G401.6 (cell line): ENCODE measurements around the gene CLCN1.
"Not testable (repeated sequence)": the region's sequence is repeated elsewhere in the genome, so short reads cannot be mapped to it uniquely, and the experiment has no call there.

Experiments
- FAIRE-seq: peaks from 2 replicates; lab custom pipeline; 2012; peaks lifted over from hg19 to GRCh38; lab: Jason Lieb, UNC

The CLCN1 gene

GRCh38 chr7:143385891-143386781 is 70.2 kb downstream of the CLCN1 start:
- no peak for FAIRE-seq

GRCh38 chr7:143387156-143387975 is 71.5 kb downstream of the CLCN1 start:
- no peak for FAIRE-seq

GRCh38 chr7:143388051-143388450 is 72.1 kb downstream of the CLCN1 start:
- FAIRE-seq: no peak

- FAIRE-seq: no peak
Observed at GRCh38 chr7:143388491-143389101, 72.7 kb downstream of the CLCN1 start.

GRCh38 chr7:143389316-143390103 is 73.6 kb downstream of the CLCN1 start:
- no peak for FAIRE-seq

- FAIRE-seq: no peak
Observed at GRCh38 chr7:143390104-143390772, 74.3 kb downstream of the CLCN1 start.

- FAIRE-seq: no peak
Observed at GRCh38 chr7:143390773-143391317, 74.9 kb downstream of the CLCN1 start.

GRCh38 chr7:143391462-143392404 is 75.8 kb downstream of the CLCN1 start:
- FAIRE-seq: no peak

- FAIRE-seq: not testable (repeated sequence)
Observed at GRCh38 chr7:143392427-143392826, 76.5 kb downstream of the CLCN1 start.

GRCh38 chr7:143392875-143393266 is 77.0 kb downstream of the CLCN1 start:
- FAIRE-seq: no peak

- no peak for FAIRE-seq
Observed at GRCh38 chr7:143393267-143394041, 77.5 kb downstream of the CLCN1 start.

GRCh38 chr7:143394068-143394467 is 78.2 kb downstream of the CLCN1 start:
- FAIRE-seq: no peak

GRCh38 chr7:143394777-143395176 is 78.9 kb downstream of the CLCN1 start:
- FAIRE-seq: no peak

- no peak for FAIRE-seq
Observed at GRCh38 chr7:143395187-143396149, 79.6 kb downstream of the CLCN1 start.

GRCh38 chr7:143396182-143396581 is 80.3 kb downstream of the CLCN1 start:
- FAIRE-seq: no peak

GRCh38 chr7:143396625-143397556 is 81.0 kb downstream of the CLCN1 start:
- no peak for FAIRE-seq
